GM19467 (cell line): ENCODE data around the gene GGT6.
"Not testable (repeated sequence)": the region's sequence is repeated elsewhere in the genome, so short reads cannot be mapped to it uniquely, and the experiment has no call there.

Experiments
- ATAC-seq: cut with Tn5 transposase; IDR thresholded peaks from one replicate; pipeline ENCODE4 v1.9.1; 2021; ENCODE audit warnings: mild to moderate bottlenecking, moderate library complexity; ENCODE audit not compliant: unreplicated experiment

Gene GGT6

DNA sequence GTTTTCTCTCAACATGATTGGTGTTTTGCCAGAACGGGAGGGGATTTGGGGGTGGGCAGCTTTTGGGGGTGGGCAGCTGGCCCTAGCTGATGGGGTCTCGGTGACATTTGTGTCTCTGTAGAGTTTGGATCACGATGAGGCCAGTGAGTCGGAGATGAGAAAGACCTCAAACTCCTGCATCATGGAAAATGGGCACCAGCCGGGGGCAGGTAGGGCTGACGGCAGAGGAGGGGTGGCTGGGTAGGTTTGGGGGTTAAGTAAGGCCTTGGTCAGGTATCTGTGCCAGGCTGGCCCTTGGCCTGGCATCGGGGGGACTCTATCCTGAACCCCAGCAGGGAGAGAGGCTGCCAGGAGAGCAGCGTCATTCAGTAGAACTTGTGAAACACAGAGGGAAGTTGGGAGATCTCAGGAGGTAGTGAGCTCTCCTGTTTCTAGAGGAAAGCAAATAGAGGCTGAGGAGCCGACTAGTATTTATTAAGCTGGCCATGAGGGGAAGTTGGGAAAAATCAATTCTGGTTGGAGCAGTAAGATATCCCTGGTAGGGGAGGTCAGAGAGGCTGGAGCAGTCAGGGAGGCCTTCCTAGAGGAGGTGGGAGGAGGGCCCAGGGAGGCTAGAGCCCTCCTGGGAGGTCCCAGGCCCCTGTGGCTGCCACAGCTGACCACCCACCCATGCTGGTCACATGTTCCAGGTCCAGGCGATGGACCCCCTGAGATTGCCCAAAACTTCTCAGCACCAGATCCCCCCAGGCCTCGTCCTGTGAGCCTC is 32.0 kb upstream of the GGT6 start:
- ATAC-seq: no peak

DNA sequence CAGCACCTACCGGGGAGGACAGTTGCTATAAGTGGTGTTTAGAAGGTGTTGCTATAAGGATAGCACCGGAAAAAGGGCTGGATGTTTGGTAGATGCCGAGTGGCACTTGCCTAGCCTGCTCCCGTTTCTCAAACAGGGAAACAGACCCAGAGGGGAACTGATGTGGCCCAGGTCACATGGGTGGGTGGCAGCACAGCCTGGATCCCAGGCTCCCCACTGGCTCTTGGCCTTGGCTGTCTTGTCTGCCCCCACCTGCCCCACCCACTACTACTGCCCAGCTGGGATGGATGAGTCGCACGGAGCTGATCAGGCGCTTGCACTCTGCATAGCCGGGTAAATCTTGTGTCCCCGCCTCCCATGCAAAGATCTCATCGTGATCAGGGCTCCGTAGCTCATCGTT is 31.2 kb upstream of the GGT6 start:
- no peak for ATAC-seq

DNA sequence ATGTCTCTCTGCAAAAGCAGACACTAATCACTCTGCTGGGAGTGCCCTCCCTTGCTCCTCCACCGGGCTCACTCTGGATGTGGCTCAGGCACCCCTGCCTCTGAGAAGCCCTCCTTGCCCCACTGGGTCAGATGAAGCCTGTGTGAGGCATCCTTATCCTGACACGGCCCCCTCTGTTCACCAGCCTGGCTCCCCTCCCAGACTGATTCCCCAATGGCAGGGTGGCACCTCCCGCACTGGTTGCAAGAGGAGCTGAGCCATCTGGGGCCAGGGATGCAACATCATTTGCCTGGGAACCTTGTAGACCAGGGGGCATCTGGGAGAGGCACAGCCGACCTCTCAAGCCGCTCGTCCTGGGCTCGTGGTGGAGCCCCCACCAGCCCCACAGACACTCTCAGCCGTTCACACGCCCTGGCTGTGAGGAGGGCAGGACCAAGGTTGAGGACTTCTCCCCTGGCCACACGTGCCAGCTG is 30.6 kb upstream of the GGT6 start:
- no peak for ATAC-seq

DNA sequence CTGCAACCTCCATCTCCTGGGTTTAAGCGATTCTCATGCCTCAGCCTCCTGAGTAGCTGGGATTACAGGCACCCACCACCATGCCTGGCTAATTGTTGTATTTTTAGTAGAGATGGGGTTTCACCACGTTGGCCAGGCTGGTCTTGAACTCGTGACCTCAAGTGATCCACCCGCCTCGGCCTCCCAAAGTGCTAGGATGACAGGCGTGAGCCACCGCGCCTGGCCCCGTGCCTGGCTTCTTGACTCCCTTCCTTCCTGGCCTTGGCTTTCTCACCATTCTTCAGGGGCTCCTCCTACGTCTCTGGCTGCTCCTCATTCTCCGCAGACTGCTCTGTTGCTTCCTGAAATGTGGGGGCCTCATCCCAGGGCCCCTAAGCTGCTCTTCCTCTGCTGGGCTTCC is 29.7 kb upstream of the GGT6 start:
- ATAC-seq: not testable (repeated sequence)

DNA sequence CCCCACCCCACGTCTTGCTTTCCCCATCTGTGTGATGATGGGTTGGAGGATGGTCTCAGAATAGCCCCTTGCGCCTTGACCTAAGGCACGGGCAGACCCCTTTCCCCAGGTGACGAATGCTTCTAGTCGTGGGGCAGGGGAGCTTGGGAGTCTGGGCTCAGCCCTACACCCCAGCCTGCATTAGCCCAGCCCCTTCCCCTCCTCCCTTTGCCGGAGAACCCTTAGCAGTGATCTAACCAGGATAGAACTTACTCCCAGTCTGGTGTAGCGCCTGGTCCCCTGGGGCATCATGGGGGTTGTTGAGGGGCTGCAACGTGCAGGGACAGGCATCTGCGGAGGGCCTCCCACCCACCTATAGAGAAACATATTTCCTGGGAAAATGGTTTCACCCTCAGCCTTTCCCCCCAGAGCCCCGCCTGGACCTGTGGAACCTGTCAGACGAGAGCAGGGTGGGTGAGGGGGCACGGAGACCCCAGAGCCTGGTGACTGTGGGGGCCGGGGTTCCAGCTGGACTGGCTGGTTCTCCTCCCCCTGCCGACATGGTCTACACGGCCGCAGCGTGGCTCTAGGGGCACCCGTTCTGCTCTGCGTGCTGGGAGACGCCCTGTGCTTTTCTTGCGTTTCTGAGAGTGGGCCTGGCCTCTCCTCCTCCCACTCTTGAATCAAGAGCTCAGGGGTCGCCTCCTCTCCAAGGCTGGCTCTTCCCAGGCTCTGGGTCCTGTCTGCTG is 28.7 kb upstream of the GGT6 start:
- no peak for ATAC-seq

DNA sequence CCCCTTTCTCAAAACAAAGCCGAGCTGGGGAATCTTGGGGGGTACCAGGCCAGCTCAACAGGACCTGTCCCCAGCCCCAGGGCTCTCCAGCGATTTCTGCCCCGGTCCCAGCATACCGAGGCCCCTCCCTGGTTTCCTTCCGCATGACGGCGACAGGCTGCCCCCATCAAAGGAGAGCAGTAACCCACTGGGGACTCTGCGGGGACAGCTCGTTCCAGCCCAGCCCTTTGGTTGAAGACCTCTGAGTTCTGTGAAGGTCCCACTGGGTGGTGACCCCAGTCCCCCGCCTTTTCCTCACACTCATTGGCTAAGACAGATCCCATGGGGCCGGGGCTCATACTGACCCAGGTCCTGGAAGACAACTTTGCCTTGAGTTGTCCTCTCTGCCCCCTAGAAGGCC is 28.0 kb upstream of the GGT6 start:
- ATAC-seq: no peak

DNA sequence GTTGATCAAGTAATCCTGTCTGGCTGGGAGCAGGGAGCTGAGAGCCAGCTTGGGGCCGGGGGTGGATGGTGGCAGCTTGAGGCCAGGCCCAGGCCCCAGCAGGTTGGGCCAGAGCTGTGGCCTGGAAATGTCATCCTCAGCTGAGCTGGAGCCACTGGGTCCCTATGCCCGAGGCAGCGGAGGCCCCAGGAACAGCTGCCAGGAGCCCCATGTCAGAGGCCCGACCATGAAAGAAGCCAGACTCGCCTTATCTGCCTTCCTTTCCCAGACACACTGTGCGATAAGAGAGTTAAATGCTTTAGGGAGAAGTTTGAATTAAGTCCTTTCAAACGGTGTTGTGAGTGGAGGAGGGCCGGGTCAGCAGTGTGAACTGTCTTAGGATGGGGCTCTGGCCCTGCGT is 27.4 kb upstream of the GGT6 start:
- ATAC-seq: no peak

DNA sequence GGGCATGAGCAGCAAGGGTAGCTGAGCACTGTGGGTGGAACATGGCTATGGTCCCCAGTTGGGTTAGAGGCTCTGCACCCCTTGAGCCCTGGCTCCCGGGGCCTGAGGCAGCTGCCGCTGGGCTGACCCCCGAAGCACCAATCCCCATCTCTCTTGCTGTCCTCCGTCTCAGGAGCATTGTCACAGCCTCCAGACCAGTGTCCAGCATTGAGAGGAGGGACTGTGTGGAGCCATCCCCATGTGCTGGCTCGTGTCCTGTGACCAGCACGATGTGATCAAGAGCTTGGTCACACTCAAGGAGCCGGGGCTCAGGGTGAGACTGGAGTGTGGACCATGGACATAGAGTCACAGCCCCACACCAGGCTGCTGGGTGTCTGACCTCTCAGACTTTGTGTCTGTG is 26.8 kb upstream of the GGT6 start:
- no peak for ATAC-seq

DNA sequence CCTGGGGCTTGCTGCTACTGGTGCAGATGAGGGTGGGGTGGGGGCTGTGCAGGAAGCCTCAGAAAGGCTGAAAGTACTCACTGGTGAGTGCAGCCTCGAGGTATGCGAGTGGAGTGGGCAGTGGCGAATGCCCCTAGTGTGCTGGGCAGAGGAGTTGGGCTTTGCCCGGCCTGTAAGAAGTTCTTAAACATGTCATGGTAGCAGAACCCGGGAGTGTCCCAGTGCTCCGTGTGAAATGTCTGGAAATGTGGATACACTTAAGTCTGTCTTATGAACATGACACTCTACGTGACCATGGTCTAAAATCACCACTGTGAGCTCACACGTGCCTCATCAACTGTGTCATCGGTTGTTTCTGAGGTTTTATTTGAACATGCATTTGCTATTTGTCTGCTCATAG is 25.7 kb upstream of the GGT6 start:
- ATAC-seq: no peak

DNA sequence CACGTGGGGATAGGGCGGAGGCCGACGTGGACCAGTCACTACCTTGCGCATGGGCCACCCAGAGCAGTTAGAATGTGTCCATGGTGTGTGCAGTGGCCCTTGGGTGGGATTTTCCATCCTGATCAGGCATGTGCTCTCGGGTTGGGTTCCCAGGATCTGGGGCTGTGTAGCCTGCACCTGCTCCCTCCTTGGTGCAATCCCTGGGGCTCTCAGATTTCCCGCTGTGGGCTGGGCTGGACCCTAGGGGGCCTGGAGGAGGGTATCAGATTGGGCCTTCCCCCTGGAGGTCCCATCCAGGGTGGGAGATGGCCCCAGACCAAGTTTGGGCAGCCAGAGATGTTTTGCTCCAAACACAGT is 25.2 kb upstream of the GGT6 start:
- ATAC-seq: no peak

DNA sequence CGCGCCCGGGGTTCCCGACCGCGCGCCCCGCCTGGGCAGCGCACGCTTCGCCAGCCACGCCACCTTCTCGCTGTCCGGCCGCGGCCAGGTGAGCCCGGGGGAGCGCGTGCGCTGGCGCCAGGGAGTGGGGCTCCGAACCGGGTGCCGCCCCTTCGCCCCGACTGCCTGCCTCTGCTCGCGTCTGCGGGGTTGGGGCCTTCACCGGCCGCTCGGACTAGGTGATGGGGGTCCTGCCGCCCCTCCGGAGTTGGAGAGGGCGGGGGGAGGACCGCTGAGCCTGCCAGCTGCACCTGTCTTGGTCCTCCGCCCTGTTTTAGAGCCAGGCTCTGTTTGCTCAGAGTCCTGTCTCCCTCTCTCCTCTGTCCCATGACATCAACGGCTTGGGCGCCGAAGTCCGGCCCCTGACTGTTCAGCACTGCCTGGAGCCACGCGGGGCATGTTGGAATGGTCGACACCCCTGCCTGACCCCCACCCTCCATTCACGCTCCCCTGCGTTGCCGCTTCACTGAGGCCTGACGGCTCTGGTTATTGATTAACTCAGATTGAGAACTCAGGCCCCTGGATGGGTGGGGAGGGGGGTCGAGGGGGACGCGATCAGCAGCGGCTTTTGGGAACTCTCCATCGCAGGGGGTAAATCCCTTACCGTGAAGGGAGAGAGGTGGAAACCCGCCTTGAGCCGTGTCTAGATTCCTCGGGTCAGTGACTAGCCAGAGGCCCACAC is 24.7 kb upstream of the GGT6 start:
- no peak for ATAC-seq

DNA sequence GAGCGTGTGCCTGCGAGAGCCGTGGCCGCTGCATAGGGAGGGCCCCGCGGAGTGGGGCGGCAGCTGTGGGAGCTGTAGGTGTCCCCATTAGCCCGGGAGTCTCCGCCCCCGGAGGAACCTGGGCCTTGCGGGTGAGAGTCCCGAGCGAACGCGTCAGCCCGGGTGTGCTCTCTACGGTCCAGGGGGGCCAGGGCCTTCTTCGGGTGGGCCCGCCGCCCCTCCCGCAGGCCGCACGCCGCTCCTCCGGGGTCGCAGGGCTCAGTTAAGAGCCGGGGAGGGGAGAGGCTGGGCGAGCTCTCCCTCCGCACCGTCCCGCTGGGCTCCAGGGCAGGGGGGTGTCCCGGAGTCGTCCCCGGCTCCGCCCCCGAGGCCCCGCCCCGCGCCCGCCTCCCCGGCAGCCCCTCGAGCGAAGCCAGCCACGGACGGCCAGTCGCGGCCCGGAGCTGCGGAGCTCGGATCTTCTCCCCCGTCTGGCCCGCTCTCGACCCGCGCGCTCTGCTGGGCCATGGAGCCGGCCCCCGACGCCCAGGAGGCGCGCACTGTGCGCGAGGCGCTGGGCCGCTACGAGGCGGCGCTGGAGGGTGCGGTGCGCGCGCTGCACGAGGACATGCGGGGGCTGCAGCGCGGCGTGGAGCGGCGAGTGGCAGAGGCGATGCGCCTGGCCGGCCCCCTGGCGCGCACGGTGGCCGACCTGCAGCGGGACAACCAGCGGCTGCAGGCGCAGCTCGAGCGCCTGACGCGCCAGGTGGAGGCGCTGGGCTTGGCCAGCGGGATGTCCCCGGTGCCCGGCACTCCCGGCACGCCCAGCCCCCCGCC is 23.9 kb upstream of the GGT6 start, which contains the start of gene SMTNL2:
Gene SMTNL2 (plus strand): TSS at position 429 of the 816 bp plus-strand sequence. CDS start 77 bp downstream, at position 506.
- ATAC-seq: no peak

DNA sequence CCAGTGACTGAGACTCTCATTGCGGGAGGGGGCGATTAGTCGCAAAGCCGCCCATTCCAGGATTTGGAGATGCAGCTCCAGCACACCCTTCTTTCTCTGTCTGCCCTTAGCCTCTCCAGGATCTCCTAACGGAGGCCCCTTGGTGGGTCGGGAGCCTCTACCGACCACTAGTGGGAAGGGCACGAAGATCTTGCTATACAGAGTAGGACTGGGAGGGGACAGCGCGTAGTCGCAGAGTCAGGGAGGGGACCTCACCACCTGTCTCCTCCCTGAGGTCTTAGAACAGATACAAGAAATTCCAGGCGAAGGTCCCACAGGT is 23.4 kb upstream of the GGT6 start:
- no peak for ATAC-seq

DNA sequence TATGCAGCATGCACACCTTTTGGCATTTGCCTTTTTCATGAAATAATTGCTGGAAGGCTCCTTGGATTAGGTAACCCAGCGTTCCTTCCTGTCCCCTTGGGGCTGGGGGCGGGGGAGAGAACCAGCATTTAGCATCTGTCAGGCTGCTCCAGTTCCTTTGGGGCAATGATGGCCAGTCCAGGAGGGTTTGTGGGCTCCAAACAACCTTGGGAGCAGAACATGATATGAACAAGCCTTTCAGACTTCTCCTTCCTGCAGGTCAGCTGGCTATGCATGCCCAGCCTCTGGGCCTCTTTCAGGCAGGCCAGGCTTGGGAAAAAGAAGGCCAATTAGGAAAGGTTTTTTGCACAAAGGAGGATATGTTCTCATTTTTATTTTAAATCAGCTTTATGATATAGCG is 22.8 kb upstream of the GGT6 start:
- ATAC-seq: no peak

DNA sequence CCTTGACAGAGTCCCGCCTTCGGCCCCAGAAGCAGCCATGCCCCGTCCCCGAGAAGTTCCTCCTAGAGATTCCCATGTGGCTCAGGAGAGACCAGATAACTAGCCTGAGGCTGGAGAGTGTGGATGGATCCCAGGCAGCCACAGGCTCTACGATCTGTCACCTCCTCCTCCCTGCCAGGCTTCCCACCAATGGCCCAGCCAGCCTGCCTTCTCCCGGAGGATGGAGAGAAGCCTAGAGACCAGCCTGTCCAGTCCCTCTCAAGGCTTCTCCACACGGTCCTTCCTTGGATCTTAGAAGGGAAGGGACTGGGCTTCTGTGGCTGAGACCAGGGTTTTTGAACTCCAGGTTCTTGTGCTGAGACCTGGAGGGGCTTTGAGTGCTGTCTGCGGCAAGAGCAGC is 22.3 kb upstream of the GGT6 start:
- no peak for ATAC-seq

DNA sequence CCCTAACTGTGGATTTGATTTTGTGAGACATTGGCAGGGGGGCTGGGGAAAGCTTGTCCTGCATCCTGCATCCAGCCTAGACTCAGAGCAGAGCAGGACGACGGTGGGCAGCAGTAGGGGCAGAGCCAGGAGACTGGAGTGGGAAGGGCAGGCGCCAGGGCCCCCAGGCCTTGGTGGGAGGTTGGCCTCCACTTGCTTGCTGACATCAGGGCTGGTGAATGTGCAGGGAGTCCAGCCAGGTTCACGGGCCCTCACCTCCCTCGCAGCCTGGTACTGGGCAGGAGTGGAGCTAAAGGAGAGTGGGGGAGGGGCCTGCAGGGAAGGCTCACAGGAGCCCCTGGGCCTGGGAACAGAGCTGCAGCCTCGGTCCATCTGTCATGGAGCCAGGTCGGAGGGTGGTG is 21.7 kb upstream of the GGT6 start:
- ATAC-seq: no peak

DNA sequence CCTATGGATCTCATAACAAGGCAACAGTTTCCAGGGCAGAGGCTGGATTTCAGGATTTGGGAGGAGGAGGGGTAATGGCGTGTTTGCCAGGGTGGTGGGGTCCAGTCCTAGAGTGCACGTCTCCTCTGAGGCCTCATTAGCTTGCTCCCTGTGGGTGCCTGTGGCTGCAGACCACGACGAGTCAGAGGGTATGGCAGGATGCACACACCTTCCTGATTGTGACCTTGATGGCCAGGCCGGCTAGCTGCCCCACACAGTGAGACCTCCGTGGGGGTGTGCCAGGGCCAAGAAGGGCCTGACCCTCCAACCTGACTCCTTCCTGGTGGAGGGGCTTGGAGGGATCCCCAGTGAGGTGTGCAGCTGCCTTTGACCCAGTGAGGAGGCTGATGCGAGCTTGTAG is 19.9 kb upstream of the GGT6 start:
- no peak for ATAC-seq

DNA sequence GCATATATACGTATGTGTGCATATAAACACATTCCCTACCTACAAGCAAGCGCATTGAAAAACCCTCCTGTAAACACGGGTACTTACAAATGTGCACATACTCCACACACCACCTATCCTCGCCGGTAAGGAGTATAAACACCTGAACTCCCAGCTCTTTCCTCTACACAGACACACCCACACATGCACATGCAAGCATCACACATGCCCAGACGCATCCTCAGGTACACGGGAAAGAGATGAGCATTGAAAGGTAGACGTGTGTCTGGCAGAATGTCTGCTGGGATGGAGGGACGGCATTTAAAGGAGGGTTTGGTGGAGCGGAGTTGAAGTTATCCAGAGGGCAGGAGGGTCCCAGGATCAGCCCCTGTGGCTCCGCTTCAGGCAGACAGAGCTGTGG is 19.3 kb upstream of the GGT6 start:
- ATAC-seq: no peak

DNA sequence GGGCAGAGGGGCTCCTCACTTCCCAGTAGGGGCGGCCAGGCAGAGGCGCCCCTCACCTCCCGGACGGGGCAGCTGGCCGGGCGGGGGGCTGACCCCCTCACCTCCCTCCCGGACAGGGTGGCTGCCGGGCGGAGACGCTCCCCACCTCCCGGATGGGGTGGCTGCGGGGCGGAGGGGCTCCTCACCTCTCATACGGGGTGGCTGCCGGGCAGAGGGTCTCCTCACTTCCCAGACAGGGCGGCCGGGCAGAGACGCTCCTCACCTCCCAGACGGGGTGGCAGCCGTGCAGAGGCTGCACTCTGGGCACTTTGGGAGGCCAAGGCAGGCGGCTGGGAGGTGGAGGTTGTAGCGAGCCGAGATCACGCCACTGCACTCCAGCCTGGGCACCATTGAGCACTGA is 18.0 kb upstream of the GGT6 start:
- ATAC-seq: not testable (repeated sequence)

DNA sequence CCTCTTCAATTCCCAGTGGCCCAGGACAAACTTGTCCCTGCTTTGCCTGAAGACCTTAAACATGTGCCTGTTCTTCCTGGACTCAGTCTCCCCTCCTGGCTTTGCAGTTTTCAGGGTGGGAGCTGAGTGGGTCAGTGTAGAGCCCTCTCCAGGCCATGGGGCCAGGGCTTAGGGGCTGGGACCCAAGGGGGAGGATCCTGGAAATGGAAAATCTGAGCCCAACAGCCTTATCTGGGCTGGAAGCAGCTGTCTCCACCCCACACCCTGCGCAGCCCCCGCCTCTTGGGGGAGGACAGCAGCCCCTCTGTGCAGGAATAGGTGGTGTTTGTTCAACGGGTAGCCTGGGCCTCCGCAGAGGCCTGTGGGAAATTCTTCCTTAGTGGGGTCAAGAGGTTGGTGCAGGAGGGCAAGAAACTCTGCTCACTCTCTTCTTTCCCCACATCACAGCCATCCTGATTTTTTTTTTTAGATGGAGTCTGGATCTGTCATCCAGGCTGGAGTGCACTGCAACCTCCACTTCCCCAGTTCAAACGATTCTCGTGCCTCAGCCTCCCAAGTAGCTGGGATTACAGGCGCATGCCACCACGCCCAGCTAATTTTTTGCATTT is 17.1 kb upstream of the GGT6 start:
- ATAC-seq: no peak
